ENCODE measurements around the gene TDP1.

Gene TDP1

DNA sequence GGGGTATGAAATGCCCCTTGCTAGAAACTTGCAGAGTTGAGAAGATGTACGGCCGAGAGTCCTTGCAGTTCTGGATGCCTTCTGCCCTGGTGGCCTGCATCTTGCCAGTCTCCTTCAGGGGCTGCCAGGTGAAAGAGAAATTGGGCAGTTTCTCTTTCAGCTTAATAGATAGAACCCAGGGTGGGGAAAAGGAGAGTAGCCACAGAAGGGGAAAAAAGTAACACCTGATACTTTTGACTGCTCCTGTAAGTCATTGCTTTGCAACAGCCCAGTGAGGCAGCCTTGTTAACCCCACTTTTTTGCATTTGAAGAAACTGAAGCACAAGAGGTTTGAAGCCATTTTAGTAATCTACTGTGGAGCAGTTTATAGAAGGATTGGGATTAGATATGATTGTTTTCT is 27.6 kb downstream of the TDP1 start:
- TF ChIP-seq, protein P1, sequence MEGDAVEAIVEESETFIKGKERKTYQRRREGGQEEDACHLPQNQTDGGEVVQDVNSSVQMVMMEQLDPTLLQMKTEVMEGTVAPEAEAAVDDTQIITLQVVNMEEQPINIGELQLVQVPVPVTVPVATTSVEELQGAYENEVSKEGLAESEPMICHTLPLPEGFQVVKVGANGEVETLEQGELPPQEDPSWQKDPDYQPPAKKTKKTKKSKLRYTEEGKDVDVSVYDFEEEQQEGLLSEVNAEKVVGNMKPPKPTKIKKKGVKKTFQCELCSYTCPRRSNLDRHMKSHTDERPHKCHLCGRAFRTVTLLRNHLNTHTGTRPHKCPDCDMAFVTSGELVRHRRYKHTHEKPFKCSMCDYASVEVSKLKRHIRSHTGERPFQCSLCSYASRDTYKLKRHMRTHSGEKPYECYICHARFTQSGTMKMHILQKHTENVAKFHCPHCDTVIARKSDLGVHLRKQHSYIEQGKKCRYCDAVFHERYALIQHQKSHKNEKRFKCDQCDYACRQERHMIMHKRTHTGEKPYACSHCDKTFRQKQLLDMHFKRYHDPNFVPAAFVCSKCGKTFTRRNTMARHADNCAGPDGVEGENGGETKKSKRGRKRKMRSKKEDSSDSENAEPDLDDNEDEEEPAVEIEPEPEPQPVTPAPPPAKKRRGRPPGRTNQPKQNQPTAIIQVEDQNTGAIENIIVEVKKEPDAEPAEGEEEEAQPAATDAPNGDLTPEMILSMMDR (IDR thresholded peaks at IDR 0.05; ENCODE audit: insufficient read depth, low read length, poor library complexity, severe bottlenecking) = no peak
- Histone ChIP-seq H3K4me3 (replicated peaks; ENCODE audit: low read depth, low read length) (no peak overlapping the region), H3K36me3 (ENCODE audit: control insufficient read depth, insufficient read depth, low read length) (peaks cover 8% of the 10 kb centered on the region), H3K27me3 (replicated peaks; ENCODE audit: control insufficient read depth, insufficient read depth, low read length) (no peaks in the 10 kb centered on the region)
- DNase-seq (ENCODE audit: extremely low read depth, insufficient read length) = no peak

DNA sequence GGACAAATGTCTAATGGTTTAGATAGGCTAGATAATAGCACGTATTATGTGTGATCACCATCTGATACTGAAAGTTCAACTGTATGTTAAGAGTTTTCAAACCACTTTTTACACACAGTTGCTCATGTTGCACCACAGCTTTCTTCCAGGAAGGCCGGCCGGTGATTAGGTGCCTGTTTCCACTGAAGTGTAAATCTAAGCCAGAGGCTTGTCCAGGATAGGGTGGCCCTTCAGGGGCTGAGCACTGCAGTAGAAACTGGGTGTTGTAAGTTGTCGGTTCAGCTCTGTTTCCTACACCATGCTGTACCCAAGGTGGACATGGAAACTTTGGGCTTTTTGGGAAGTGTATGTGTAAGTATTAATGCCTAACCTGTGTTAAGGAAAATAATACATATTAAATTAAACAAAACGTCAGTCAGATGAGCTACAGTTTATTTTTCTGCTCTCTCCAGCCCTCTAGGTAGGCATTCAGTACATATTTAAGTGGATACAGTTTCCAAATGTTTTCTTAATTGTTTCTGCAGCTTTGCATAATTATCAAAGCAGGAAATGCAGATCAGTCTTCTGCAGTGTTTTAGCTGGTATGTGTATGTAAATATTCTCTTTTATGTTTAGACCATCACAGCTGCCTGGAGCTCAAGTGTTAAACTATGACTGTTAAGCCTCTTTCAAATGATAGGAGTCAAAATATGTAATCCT is 30.9 kb downstream of the TDP1 start:
- H3K4me3 ChIP-seq (replicated peaks; ENCODE audit: low read depth, low read length) = no peak overlapping the region
- H3K27me3 ChIP-seq (replicated peaks; ENCODE audit: control insufficient read depth, insufficient read depth, low read length) = no peaks in the 10 kb centered on the region
- no peak for DNase-seq (ENCODE audit: extremely low read depth, insufficient read length)
- TF ChIP-seq, protein P1 (IDR thresholded peaks at IDR 0.05; ENCODE audit: insufficient read depth, low read length, poor library complexity, severe bottlenecking) = no peak
- H3K36me3 ChIP-seq (ENCODE audit: control insufficient read depth, insufficient read depth, low read length) = peaks cover 10% of the 10 kb centered on the region

DNA sequence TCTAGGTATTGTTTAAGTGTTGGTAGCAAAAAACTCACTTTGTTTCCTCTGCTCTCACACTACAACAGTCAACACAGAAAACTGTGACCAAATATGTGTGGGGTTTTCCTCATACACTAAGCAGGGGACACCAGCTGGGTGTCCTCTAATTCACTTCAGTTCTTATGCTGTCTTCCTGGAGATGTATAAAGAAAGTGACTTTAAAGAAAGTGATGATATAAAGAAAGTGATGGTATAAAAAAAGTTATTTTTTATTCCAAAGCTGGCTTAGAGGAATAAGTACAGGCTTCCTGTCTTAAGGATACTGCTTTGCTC is 31.4 kb downstream of the TDP1 start:
- TF ChIP-seq, protein P1 (IDR thresholded peaks at IDR 0.05; ENCODE audit: insufficient read depth, low read length, poor library complexity, severe bottlenecking) = no peak
- peaks cover 10% of the 10 kb centered on the region for H3K36me3 ChIP-seq (ENCODE audit: control insufficient read depth, insufficient read depth, low read length)
- no peak for DNase-seq (ENCODE audit: extremely low read depth, insufficient read length)
- no peak overlapping the region for H3K4me3 ChIP-seq (replicated peaks; ENCODE audit: low read depth, low read length)
- no peaks in the 10 kb centered on the region for H3K27me3 ChIP-seq (replicated peaks; ENCODE audit: control insufficient read depth, insufficient read depth, low read length)

DNA sequence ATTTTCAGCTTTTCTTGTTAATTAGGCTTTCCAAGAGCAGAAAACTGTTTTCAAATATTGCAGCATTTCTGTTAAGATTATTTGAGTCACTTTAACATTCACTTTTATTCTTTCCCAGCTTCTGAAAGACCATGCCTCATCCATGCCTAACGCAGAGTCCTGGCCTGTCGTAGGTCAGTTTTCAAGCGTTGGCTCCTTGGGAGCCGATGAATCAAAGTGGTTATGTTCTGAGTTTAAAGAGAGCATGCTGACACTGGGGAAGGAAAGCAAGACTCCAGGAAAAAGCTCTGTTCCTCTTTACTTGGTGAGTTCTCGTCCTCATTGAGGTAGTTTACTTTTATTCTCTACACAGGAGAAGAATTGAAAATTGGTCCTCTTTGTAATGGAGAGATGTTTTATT is 33.1 kb downstream of the TDP1 start:
- no peak for DNase-seq (ENCODE audit: extremely low read depth, insufficient read length)
- H3K4me3 ChIP-seq (replicated peaks; ENCODE audit: low read depth, low read length) = no peak overlapping the region
- peaks cover 10% of the 10 kb centered on the region for H3K36me3 ChIP-seq (ENCODE audit: control insufficient read depth, insufficient read depth, low read length)
- TF ChIP-seq, protein P1 (IDR thresholded peaks at IDR 0.05; ENCODE audit: insufficient read depth, low read length, poor library complexity, severe bottlenecking) = no peak
- no peaks in the 10 kb centered on the region for H3K27me3 ChIP-seq (replicated peaks; ENCODE audit: control insufficient read depth, insufficient read depth, low read length)

DNA sequence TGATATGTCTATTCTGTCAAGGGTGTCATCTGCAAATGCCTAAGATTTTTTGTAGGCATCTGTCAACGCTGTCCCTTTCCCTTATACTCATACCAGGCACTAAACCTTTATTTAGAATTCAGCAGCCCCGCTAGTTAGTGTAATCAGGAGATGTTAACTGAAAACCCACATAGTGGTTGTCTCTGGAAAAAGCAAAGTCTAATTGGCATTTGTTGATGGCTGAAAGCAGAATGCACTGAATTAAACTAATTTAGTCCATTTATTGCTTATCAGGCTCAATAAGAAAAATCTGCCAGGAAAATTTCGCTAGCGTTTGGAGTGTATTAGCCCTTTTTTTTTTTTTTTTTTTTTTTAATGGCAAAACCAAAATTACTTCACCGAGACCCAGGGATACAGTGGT is 34.5 kb downstream of the TDP1 start:
- Histone ChIP-seq H3K36me3 (ENCODE audit: control insufficient read depth, insufficient read depth, low read length) (peaks cover 13% of the 10 kb centered on the region), H3K27me3 (replicated peaks; ENCODE audit: control insufficient read depth, insufficient read depth, low read length) (no peaks in the 10 kb centered on the region), H3K4me3 (replicated peaks; ENCODE audit: low read depth, low read length) (no peak overlapping the region)
- DNase-seq (ENCODE audit: extremely low read depth, insufficient read length) = no peak
- TF ChIP-seq, protein P1 (IDR thresholded peaks at IDR 0.05; ENCODE audit: insufficient read depth, low read length, poor library complexity, severe bottlenecking) = no peak

All from GM06990 (cell line).